NCI-H460 (cell line): ENCODE data around the gene FBXO38. TPM values are rescaled to one million over a fixed set of nuclear protein-coding genes. Genes with fewer than 3 reads are reported as not detected.

Experiments used
- DNase-seq: peaks from one replicate; pipeline ENCODE4 v3.0.0-alpha.2; 2016; ENCODE audit warnings: low read depth; ENCODE audit errors: extremely low read depth
- total RNA-seq: library from RNA; depleted of rRNA; stranded (reverse); fragments of >200 nt; shearing (Covaris generic); gene quantifications from 2 replicates; pipeline ENCODE4 v1.2.3, GENCODE V29; 2014

FBXO38 gene
- total RNA-seq, 1 experiment from 2014 or later = 49.0 TPM

DNA sequence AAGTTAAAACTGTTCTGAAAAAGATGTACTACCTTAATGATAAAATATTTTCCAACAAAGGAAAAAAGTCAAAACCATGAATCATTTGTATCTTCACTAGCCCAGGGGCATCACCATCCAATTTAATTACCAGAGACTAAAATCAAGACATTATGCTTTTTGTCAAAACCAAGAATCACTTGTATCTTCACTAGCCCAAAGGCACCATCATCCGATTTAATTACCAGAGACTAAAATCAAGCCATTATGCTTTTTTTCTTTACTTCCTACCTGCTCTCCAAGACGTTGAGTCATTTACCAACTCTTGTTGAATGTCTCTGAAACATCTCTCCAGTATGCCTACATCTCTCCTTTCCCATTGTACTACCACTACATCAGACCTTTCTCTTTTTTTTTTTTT is 37.9 kb downstream of the FBXO38 start:
- no peak for DNase-seq

DNA sequence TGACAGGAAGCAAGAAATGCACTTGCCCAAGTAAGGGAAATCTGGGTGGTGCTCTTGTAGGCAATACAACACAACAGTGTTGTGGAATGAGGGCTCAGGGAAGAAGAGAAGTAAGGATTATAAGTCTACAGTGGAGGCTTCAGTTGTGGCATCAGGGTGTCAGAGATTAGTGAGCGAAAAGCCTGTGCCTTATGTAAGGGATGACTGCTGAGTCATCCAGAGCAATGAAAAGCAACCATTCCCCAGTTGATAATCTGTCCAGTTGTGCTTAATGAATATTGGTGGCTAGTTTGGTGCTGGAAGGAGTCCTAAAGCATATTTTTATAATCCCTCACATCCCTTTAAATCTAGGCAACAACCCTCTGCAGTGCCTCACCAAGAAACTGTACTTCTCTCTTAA is 42.0 kb downstream of the FBXO38 start:
- peak; percentile 15 for DNase-seq

DNA sequence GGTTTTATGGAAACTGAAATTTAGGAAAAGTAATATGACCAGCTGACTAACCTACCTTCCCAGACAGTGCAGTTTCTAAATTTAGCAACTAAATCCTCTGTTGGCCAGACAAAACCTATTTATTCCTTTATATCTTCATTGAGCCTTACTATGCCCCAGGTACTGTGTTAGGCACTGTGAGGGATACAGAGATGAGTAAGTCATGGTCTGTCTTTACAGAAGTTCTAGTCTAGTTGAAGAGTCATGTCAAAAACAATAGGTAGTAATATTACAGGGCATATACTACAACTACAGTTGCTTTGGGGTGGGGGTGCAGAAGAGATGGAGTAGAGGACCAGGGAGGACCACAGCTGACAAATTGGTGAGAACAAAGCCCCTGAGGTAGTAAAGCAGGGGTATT is 42.8 kb downstream of the FBXO38 start:
- DNase-seq = no peak

DNA sequence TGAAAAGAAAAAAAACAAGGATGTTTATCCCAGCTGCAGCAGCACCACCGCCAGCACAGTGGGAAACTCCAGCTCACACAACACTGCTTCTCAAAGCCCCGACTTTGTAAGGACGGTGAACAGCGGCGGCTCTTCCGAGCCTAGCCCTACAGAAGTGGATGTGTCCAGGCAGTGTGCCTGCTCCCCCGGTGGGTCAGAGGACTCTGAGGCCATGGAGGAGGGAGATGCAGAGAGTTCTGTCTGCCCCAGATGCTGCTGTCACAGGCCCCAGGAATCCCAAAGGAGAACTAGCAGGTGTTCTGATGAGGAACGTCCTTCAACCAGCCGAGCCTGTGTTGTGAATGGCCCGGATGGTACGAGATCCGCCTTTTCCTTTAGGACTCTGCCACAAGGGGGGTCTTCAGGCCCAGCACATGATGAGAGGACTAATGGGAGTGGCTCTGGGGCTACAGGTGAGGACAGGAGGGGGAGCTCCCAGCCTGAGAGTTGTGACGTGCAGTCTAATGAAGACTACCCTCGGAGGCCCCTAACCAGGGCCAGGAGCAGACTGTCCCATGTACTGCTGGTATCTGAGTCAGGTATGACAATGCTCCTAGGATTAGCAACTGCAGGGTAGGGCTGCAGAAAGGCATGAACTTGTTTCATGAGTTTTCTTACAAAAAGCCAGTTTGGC is 43.7 kb downstream of the FBXO38 start:
- no peak for DNase-seq

DNA sequence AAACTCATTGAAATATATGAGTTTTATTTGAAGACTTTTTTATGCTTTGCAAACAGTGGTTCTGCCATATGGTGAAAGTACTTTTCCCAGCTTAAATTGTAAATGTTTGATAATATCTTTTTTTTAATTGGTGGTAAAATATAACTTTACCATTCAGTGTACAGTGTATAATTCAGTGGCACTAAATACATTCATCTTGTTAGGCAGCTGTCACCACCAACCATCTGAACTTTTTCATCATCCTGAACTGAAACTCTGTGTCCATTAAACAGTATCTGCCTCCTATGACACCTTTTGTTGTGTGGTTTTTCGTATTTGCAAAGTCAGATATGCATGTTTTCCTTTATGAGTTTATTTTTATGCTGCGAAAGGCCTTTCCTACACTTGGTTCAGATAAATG is 45.1 kb downstream of the FBXO38 start:
- no peak for DNase-seq

DNA sequence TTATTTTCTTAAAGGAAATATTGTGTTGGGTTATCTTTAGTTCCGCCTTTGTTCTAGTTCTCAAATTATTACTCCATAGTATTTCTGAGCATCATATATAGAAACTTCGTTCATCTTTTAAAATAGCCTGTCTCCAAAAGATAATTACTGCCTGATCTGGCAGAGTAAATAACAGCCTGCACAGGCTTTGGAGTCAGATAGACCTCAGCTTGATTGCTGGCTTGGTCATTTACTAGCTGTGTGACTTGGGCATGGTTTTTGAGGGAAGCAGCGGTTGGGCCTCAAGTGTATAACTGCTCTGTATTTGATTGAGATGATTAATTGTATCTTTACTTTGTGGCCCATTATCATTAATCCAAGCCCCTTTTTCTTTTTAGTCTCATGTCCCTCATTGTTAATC is 50.1 kb downstream of the FBXO38 start:
- no peak for DNase-seq

DNA sequence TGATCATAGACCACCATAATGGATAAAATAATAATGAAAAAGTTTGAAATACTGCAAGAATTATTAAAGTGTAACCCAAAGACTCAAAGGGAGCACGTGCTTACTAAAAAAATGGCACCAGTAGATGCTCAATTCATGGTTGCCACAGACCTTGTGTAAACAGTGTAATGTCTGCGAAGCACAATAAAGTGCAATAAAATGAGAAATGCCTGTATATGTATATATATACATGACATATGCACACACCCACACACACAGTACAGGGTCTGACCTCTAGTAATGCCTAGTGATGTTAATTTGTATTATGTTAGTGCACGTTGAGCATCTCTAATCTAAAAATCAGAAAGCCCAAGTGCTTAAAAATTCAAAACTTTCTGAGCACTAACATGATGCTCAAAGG is 52.3 kb downstream of the FBXO38 start:
- DNase-seq = no peak

DNA sequence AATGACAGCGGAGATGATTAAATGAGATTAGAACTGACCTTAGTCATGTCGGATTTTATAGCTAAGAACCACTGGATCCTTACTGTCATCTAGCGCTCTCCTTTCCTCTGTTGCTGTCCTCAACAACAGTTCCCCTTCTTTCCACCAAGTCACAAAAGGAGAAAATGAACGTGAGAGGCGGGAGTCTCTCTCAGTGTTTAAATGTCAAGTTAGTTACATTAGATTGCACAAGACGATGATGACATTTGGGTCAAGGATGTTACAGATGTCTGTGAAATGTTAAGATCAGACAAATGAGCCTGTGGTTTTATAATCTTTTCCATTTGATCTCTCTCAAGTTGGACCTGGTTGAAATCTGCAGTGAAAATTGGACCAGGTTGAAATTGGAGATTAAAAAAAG is 53.5 kb downstream of the FBXO38 start:
- peak; percentile 93 for DNase-seq

DNA sequence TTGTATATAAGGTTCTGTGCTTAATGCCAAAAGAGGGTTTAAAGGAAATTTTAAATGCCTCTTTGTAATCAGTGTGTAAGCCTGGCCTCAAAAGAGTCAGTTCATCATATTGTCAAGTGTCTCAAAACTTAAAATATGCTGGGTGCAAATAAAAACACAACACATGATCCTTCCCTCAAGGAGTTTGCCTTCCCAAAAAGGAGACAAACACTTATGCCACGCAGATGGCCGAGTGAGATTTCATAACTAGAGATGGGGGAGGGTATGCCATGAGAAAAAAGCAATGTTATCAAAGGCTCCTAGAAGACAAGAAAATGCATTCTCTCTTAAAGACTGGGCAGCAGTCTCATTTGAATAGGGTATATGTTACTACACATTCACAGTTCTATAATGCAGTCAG is 55.2 kb downstream of the FBXO38 start:
- no peak for DNase-seq

DNA sequence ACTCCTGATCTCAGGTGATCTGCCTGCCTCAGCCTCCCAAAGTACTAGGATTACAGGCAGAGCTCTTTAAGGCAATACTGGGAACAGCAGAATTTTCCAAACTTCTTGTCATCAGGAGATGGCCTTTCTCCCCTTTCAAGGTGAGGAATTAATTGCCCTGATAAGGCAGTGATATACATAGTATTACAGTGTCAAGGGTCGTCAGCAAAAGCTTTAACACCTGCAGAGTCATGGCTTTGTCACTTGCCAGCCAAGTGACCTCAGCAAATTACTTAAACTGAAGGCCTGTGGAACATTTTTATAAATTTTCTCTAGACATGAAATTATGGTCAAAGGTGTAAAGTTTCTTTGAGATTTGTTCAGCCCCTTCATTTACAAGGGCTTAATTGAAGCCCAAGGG is 59.5 kb downstream of the FBXO38 start:
- no peak for DNase-seq

DNA sequence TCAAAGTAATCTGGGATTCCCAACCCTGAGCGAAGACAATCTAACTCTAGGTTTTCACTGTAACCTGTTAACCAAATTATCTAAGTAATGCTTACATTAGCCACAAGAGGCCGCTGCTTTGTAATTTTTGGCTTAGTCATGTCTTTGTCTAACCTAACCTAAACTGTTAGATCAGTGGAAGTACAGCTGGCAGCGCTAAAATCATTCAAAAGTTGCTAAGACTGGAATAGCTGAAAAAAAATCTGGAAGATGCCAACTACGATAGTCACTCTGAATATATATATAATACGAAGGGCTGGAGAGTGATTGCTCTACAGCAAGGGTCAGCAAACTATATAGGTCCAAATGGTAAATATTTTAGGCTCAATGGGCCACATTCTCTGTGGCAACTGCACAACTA is 60.2 kb downstream of the FBXO38 start:
- peak; percentile 79 for DNase-seq

DNA sequence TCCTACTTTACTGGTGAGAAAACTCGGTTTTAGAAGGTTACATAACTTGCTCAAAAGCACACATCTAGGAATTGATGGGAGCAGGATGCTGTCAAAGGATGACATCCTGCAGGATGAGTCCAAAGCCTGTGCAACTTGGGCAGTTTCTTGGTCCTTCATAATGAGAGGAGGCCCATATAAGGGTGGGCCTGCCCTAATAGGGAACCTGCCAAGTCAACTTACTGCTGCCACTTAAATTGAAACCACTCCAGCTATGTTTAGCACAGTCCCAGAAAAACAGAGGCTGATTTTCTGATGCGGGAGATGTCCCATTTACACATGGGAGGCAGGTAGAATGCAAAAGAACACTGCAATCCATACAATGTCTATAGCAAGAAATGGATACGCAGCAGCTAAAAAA is 61.8 kb downstream of the FBXO38 start:
- DNase-seq = no peak

DNA sequence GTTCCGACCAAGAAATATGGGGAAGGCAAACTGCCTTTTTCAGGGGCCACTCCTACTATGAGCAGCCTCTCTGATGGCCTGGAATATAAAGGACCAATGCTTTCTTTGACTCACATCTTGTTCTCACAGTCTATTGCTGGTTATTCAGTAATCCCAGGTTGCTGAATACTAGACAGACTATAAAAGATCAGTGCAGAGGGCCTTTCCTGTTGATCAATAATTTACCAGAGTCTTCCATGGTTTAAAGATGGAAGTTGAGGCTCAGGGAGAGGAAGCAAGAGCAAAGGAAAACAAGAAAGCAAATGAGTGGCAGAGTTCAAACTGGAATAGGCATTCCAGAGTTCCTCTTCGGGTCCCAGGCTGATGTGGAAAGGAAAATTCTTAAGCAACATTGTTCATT is 62.9 kb downstream of the FBXO38 start:
- no peak for DNase-seq

DNA sequence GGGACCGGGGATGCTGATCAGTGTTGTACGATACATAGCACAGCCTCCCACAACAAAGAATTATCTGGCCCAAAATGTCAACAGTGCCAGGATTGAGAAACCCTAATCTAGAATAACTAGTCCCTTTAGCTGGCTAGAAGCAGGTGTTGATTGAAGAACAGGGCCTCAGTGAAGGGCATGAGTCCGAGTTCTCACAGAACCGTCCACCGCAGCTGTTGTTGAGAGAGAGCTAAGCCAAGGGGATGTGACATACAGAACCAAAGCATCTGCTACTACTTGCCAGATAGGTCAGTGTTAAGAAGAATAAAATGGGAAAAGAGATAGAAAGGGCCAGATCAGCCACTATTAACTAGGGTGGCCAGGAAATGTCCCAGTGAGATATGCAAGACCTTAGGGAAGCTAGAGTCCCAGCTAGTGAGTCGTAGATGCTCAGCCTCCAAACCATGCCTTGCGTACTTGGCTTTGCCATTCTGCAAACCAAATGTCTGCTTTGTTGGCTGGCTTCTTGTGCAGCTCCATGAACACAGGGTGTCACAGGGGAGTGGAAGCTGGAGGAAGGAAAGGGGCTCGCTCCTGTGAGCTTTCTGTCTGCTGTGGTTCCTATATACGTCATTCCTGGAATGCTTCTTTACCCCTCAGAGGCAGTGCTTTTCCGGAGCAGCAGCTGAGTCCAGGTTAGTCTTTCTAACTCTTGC is 68.9 kb downstream of the FBXO38 start:
- no peak for DNase-seq

DNA sequence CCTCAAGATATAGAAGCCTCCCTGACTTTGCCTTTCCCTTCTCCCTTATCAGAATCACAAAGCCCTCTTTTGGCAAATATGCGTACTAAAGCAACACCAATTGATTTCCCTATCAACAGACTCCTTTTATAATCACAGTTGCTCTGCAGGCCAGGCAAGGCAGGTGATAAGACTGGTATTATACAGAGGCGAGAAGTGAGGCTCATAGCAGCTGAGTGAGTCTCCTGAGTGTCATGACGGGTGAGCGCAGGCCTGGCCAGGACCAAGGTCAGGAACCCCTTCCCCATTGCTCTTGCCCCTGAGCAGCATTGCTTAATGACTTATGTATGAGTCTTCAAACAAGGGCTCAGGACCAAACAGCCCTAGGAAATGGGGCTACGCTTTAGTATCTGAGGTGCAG is 70.8 kb downstream of the FBXO38 start:
- no peak for DNase-seq

DNA sequence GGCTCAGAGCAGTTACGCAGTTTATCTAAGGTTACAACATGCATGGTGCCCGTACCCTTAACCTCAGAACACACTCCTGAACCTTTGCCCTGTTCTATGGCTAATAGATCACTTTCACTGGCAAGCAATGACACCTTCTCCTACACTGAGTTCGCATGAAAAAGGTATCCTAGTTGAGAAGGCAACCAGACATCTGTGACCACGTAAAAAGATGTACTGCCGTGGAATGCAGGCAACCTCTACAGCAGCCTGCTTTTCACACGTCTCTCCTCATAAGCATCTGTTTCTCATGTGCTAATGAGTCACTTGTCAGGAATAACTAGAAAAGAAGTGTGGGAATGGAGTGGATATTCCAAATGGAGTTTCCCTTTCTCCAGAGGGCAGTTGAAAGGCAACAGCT is 71.4 kb downstream of the FBXO38 start:
- no peak for DNase-seq

DNA sequence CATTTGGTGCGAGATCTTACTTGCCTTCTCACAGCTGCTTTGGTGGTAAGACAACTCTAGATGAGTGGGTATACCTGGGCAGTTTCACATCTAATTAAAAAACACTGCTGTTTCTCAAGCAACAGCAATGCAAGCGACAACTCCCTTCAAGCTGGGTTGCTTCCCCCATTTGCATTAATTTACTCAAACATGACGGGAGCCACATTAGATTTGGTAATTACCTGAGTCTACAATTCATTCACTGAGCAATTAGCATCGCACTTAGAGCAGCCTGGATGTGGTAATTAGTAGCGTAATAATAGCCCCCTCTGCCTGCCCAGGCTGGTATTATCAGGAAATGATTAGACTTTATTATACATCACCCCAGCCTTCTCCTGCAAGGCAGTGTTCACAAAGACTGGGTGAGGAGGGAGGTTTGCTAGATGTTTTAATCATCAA is 73.4 kb downstream of the FBXO38 start:
- DNase-seq = no peak

DNA sequence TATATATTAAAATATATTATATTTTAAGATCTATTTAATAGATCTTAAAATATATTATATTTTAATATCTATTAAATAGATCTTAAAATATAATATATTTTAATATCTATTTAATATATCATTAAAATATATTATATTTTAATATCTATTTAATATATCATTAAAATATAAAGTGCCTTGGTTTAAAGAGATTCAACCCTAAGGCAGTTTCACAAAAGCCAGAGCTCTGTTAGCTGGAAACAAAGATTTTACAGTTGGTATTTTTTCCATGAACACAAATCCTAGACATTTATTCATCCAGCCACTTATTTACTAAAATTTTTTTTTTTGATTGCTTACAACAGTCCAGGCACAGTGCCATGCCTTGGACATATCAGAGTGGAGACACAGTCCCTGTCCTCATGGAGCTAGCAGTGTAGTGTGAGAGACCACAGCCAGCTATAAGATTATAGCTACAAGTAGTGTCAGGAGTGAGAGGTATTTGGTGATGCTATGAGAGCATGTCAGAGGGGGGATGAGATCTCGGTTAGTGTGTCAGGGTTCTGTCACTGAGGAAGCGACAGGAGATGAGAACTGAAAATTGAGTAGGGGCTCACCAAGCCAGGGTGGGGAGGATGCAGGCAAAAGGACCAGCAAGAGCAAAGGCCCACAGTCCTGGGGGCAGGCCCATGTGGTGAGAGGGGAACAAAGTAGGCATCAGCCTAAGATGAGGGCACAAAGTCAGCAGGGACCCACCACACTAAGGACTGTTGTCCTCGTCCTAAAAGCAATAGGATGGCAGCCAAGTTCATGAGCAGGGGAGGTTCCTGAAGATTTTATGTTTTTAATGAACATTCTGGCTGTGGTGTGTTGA is 74.5 kb downstream of the FBXO38 start:
- DNase-seq = no peak

DNA sequence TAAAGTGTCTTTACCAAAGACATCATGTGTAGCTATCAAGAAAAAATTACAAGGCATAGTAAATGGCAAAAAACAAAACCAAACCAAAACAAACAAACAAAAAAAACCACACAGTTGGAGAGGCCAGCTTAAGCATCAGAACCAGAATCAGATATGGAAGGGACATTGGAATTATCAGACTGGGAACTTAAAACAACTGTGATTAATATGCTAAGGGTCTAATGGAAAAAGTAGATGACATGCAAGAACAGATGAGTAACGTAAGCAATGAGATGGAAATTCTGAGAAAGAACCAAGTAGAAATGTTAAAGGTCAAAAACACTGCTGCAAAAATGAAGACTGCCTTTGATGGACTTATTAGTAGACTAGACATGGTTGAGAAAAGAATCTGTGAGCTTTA is 75.9 kb downstream of the FBXO38 start:
- no peak for DNase-seq

DNA sequence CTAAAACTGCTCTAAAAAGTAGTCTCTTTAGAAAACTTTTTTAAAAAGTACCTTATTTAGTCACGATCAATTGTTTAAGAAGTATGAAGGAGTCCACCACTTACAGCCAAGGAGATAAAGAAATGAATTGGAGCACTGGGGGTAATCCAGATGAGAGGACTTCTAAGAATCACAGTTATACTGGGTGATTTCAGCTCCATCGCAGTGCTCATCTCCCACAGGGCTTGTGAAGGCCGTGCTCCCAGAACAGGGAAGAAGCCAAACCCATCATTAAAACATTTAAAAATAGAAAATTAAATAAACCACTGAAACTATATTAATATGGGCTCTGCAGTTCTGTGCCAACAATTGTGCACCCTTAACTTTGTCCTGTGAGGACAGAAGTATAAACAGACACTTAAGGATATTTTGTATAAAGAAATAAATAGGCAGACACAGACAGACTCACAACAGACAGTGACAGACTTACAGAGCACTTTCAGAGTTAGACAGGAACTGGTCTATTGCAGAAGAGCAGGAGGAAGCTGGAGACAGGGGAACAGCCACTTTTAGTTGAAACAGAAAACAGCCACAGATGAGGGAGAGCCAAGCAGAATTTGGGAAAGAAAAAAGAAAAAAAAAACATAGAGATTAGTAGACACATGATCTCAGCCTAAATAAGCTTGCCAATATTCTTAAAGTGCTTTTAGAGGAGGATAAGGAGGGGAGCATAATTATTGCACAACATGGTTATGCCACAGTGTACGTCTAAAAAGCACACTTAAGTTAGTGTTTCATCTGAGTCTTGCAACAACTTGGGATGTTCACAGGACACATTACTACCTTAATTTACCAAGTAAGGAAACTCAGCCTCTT is 81.8 kb downstream of the FBXO38 start:
- DNase-seq = no peak

DNA sequence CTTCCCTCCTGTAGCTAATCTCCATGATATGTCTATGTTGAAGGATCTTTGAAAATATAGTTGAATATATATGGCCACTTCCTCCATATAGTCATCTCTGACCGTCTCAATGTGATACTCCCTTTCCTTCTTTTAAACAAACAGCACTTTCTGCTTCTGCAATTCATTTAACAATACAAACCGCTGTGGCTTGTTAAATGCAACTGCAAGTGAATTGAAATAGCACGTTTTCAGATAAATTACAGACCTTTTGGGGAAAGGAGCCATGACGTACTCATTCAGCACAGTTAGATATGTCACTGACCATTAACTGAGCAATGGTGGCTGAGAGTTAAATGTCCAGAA is 82.5 kb downstream of the FBXO38 start:
- no peak for DNase-seq
